Activated naive CD4-positive, alpha-beta T cell treated with anti-CD3 and anti-CD28 coated beads, Interleukin-2, amount 50 U/mL, for 16 hours (primary cell): Measurements from ENCODE around the gene ROR1.
"Not testable (repeated sequence)": the region's sequence is repeated elsewhere in the genome, so short reads cannot be mapped to it uniquely, and the experiment has no call there.

Experiments used
- DNase-seq: peaks from one replicate; pipeline ENCODE4 v3.0.0-alpha.2; 2020

Gene ROR1

DNA sequence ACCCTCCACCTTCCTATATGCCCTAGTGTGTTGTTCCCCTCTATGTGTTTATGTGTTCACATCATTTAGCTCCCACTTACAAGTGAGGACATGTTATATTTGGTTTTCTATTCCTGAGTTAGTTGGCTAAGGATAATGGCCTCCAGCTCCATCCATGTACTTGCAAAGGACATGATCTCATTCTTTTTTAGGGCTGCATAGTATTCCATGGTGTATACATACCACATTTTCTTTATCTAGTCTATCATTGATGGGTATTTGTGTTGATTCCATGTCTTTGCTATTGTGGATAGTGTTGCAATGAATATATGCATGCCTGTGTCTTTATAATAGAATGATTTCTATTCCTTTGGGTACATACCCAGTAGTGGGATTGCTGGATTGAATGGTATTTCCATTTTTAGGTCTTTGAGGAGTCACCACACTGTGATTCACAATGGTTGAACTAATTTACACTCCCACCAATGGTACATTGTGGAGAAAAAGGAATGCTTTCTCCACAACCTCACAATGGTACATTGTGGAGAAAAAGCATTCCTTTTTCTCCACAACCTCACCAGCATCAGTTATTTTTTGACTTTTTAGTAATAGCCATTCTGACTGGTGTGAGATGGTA, 52.5 kb downstream of the ROR1 start:
- DNase-seq = not testable (repeated sequence)

DNA sequence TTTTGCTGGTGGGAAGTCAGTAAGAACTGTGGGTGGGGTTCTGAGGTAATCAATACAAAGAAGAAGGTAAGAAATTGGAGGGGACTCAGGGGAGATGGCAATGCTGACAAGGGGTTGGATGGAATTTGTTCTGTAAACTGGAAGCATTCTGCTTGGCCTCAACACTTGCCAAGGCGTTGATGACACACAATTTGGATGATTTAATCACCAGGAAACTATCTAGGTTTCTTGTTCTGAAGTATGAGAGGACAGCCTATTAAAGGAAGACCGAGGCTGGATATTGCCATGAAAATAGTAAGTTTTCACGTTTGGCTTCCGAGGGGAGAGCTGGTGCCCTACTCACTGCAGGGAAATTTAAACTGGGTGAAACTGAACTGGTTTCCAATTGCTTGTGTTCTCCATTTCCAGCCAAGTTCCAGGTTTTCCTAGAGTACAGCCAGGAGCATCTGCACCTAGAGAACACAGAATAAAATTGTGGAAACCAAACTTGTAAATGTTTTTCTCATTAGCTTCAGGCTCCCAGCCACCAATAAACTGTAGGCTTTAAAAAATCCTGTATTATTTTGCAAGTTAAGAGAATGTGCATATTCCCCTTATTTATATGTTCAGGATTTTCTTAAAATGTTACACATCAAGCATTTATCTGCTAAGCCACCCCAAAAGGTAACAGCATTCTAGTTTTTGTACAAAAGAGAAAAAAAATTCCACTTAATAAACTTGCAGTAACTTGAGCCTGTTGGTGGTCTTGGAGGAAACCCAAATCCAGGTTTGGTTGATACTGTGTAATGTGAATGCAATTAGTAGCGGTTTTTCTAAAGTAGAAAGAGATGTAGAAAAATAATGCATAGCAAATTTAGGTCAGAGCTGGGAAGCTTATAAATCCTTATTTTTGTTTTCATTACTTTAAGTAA, 53.8 kb downstream of the ROR1 start:
- DNase-seq = no peak

DNA sequence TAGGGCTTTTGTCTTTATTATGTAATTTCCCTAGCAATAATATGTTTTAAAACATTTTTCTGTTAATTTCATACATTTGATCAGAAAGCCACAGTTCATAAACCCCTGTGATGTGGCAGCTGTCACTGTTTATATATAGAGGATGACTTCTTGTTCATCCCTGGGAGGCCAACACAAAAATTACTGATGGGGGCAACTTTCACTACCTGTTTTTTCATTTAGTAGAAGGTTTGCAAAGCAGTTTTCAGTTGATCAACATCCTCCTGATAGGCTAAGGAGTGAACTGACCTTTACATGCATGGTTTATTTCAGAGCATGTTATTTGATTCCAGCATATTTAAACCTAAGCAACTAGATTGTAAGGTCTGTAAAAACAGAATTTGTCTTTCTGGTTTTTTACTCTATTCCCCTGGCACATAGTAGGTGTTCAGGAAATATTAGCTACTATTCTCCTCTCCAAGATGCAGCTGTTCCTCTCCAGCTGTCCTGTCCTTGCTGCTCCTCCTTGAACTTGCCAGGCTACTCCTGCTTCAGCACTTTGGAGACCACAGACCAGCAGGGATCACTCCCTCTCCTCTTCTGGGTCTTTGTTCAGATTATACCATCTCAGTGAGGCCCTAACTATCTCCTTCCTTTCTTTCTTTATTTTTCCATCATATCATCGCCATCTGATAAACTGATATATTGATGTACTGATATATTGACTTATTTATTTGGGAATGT, 54.7 kb downstream of the ROR1 start:
- DNase-seq = no peak

DNA sequence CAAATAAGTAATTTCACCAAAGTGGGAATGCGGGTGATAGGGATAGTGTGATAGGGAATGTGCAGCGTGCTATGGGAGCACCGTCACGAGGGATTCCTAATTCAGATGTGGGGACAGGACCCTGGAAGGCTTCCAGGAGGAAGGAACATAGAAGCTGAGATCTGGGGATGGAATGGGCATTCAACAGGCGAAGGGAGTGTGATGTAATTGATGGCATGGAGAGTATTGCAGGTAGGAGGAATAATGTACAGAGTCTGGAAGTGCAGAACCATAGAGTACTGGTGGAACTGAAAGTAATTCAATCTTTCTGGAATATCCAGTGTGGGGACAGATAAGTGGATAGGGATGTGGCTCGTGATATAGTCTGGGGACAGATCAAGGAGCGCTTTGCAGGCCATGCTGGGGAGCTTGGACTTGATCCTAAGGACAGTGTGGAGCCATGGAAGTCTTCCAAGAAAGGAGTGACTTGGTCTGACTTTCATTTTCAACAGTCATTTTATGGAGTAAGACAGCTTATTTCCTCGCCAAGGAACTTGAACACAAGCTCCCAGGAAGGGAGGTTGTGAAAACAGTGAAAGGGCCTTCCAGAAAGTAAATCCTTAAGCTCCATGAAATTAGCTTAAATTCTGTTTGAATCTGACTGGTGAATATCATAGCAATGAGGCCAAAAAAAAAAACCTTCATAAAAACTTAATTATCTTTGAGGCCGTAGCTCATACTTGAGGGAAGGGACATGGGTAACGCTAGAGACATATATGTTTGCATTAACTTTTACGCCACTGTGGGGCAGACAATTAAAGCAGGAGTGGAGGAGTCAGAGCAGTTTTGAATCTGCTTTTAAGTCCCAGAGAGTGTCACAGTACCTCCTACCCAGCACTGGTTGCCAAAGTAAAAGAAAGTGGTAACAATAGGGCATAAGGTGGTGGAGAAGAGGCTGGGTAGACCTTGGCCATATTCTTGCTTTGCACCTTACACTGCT, 55.8 kb downstream of the ROR1 start:
- DNase-seq = no peak

DNA sequence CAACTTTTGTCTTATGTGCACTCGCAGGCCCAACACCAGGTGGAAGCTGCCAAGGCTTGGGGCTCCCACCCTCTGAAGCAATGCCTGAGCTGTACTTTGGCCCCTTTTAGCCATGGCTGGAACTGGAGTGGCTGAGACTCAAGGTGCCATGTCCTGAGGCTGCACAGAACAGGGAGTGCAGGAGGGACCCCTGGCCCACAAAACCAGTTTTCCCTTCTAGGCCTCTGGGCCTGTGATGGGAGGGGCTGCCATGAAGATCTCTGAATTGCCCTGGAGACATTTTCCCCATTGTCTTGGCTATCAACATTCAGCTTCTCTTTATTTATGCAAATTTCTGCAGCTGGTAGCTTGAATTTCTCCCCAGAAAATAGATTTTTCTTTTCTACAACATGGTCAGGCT, 57.6 kb downstream of the ROR1 start:
- no peak for DNase-seq

DNA sequence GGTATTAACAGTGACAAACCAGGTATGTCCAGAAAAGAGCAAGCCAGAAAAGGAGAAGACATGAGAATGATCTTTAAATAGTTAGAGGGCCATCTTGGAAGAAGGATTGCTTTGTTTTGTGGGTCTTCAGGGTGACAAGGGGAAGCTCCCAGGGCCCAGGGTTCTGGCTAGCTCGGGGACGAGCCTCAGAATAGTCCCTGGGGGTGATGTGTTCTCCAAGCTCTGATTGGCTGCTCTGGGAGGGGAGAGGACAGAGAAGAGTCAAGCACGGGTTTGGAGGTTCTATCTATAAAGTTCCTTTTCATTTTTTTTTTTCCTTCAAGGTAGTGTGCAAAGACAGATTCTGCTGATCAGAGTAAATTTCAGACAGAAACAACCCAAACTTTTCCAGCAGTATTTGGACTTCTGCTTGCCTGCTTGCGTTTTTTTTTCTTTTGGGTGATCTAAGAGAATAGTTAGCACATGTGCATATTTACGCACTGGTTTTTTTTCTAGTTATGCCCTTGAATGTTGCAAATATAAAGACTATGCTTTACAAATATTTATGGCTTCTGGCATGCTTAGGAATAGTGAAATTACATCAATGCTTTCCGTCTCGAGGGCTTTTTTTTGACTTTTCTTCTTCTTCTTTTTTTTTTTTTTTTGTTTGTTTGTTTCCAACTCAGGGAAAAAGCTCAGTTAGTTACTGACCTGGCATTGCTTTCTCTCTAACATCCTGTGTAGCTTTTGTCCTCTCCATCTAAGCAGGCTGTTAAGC, 59.7 kb downstream of the ROR1 start:
- no peak for DNase-seq

DNA sequence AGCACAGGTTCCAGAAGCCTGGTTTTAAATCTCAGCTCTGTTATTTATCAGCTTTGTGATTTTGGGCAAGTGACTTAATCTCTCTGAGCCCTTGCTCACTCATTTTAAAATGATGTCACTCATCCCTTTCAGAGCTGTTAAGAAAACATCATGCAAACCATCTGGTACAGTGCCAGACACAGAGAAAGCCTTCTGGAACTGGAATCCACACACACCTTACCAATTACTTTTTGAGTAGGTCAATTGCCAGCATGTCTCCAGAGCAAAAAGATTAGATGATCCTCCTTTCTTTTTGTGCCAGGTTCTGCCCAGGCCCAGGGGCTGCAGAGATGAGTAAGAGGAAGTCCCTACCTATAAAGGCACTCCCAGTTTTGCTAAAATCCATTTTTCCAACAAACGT, 61.3 kb downstream of the ROR1 start:
- no peak for DNase-seq

DNA sequence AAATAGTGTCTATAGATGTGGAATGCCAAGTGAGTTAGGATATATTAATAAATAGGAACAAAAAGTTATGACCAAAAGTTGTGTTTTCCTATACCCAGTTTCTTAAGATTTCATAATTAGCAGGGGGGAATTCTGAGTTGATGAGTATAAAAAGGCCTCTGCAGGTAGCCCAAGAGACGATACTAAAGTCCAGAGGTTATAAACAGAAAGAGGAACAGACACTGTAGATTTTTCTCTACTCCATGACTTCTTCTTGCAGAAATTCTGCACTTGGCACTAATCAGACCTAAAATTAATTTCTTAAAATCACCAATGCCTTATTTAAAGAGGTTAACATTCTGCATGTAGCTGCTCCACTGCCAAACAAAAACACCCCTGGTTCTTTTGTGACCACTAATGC, 62.6 kb downstream of the ROR1 start:
- DNase-seq = no peak

DNA sequence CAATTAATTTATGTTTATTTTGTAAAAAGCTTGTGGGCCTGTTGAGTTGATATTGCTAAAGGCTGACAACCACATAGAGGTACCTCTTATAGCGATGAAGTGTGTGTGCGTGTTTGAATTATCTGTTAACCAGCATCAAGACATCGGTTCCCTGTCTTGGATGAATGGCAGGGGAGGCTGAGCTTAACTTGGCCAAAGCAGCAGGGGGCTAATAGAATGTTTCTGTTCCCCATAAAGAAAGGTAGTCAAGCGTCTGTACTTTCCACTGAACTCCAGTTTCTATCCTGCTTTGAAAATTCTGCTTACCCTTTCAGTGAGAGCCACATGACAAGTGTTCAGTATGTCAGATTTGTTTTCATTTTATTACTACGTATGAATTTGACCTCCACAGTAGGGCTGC, 63.0 kb downstream of the ROR1 start:
- no peak for DNase-seq

DNA sequence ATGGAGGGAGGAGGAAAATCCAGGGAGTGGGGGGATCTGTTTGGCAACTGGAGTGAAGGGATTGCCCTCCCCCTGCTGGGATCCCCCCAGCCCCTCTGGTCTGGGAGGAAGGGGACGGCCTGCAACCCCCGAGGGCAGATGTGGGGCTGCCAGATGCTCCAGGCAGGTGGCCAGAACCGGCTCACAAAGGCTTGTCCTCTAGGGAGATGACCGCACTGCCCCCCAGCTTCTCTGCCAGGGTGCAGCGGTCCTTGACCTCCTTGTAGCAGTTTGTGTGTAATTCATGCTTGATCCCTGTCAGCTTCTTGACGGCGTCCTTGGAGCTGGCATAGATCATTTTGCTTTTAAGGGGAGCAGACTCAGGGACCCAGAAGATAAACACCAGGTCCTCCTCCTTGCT, 69.2 kb downstream of the ROR1 start:
- no peak for DNase-seq

DNA sequence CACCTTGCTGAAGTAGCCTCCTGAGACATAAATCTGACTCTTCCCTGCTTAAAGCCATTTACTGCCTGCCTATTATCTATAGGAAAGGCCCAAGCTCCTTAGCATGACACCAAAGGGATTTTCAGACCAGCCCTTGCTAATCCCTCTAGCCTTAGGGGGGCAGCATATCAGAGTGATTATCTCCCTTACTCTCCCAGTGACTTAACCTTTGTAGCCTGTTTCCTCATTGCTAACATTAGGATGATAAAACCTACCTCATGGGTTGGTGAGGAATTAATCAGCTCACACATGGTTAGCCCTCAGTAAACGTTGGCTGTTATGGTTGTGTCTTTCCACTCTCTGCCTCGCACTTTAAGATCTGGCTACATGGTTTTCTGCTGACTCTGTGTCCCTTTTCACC, 70.1 kb downstream of the ROR1 start:
- no peak for DNase-seq

DNA sequence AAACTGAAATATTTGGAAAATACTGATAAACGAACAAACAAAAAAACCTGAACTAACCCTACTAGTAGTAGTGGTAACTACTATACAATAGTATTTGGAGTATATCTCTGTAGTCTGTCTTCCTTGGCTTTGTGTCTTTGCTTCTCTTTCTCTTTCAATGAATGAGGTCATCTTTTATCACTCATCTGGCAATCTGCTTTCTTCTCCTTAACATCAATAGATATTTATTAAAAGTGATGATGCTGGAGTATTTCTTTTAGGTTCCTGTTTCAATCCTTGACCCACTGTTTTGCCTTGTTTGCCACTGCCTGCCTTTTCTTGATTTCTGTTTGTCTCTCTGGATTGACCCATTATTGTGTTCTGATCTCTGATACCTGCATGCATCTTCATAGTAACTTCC, 71.5 kb downstream of the ROR1 start:
- no peak for DNase-seq

DNA sequence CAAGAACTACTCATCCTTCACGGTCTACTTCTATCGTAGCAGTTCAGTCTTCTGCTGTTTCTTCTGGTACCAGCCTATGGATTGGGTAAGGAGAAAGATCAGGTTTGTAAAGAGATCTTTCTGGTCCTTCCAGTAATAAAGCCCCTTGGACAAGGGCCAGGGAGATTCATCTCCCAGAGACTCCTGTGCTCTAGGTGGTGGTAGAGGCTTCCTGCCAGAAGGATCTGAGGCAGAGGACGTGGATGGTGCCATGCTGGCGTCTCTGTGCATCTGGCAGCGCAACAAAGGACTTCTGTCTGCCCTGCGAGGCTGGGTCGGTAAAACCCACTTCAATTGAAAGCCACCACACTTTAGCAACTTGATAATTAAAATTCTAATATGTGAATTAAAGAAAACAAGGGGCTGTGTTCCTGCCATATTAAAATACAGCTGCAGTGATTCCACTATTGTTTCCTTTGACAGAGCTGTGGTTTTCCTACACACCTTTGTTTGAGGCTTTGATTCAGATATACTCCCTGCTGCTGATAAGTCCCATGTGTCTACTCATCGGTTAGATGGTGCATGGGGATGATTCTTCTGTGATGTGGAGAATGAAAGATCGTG, 73.6 kb downstream of the ROR1 start:
- no peak for DNase-seq

DNA sequence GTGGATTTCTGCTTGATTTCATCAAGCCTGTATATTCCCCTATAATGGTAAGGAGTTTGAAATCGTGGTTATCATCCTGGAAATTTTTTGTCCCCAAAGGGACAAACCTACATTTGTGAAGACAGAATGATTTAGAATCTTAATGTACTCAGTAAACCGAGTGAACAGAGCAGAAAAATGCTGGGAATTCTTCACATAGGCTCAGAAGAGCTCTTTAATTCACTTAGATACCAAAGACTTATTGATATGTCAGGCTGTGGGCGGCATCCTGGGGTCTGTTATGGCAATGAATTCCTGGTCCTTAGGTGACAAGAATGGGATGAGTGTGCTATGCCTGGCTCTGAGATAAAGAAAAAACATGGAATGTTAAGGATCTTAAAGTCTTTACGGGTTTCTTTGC, 74.9 kb downstream of the ROR1 start:
- no peak for DNase-seq

DNA sequence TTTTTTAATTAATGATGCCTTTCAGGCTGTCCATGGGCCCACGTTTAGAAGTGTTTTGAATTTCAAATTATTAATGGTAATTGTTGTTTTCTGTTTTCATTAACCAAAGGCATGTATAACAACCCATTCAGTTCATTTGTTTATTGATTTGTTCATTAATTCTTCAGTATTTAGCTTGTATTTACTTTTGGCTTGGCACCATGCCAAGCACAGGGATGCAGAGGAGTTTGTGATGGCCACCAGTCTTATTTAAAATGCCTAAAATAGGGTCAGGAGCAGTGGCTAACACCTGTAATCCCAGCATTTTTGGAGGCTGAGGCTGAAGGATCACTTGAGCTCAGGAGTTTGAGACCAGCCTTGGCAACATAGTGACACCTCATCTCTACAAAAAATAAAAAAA, 75.3 kb downstream of the ROR1 start:
- DNase-seq = no peak

DNA sequence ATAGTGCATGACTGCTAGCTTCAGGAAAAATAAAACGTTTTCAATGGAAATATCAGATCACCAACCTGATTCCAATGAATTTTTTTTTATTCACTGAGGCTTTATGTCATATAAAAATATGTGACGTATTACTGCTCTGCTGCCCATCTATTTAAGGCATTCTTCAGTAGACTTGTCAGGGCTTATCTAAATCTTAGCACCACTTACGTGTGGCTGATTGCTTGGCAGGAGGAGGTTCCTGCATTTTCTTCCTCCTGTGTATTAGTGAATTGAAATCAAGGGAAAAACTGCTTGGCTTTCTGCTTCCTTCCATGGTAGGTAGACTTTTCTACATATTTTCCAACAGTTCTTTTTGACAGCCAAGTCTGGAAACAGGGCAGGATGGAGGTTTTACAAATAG, 80.3 kb downstream of the ROR1 start:
- DNase-seq = no peak

DNA sequence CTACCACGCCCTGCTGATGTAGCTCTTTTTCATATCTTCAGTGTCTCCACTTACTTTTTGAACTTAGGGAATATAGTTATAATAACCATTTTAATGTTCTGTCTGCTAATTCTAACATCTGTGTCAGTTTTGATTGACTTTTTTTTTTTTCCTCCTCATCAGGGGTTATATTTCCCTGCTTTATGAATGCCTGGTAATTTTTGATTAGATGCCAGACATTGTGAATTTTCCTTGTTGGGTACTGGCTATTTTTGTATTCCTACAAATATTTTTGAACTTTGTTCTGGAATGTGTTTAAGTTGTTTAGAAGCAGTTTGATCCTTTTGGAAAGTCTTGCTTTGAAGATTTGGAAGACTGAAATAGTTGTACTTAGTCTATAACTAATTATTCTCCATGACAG, 82.1 kb downstream of the ROR1 start:
- DNase-seq = no peak

DNA sequence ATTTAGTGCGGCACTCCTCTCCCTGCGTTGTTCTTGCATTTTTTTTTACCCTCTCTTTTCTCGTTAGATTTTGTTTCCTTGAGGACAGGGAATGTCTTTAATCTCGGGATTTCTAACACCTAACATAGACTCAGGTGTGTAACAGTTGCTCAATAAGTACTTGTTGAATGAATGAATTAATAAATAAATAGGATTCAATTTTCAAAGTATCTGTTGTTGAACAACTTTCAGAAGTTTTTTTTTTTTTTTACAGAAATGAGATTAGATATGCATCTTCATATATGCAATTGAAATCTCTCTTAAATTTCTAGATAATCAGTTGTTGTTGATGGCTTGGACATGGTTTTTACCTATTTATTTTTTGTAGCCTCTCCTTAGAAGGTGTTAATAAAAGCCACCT, 83.1 kb downstream of the ROR1 start:
- DNase-seq = no peak

DNA sequence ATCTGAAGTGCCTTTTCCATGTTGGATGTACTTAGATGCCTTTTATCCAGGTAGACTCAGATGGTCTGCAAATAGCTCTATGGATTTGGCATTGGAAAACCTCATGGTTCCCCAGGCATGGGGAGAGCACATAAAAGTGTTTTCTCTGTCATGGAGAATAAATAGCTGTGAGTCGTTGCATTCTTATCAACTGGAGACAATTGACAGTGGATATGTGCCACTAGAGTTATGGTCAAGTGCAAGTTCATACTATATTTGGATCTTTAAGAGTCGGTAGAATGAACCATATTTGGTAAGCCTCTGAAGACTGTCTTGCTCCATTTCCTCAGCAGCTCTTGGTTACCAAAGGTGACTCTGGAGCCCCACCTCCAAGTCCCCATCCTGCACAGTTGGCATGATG, 83.7 kb downstream of the ROR1 start:
- DNase-seq = no peak

DNA sequence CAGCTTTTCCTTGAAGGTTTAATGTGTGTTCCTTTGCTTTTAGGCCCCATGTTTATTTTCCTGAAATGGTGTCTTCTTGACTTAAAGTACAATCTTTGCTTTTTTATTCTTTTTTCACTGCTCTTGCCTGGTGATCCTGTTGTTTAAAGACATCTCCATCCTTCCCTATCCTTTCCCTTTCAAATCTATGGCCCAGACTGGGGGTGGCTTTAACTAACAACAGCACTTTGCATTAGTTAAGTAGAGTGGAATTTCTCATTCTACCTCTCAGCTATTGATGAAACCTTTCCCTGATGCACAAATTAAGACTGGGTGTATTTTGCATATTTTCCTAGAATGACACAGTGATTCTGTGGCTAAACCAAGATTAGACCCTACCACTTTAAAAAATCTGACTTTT, 84.3 kb downstream of the ROR1 start:
- DNase-seq = no peak

DNA sequence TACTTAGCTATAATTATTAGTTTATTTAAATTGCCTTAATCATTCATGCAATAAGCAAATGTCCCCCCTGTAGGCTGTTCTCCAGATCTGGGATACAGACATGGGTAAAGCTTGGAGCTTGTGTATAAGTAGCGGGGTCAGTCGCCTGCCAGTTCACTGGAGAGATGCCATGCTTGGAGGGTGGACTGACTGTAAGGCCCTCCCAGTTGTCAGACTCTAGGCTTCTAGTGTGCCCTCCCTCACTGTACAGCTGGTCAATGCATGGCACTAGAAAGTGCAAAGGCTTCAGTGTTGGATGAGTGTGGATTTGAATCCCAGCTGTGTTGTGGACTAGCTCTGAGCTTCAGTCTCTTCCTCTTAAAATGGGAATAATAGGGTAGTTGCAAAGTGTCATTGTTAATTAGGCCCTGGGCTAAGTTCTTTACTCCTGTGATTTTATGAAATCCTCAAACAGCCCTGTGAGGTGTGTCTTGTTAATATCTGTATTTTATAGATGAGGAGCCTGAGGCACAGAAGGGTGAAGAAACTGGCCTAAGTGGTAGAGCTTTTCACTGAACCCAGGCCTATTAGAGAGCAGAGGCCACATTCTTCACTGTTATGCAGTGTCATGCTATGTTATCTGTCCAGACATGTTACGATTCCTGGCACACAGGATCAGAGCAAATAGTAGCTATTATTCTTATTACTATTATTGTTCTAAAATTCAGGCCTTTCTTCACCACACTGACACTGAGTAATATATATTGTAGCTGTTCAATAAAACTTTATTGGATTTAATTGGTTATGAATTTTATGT, 85.9 kb downstream of the ROR1 start:
- no peak for DNase-seq
